Measurements from ENCODE around the gene SERPINB6.

GRCh38 chr6:2971420-2972218, at the start of gene SERPINB6:
- no peak for TF ChIP-seq CTCF (IDR thresholded peaks at IDR 0.05 in 8 of 11, conservative IDR thresholded peaks at IDR 0.05 in 3 of 11)
- no peak for TF ChIP-seq POLR2A (IDR thresholded peaks at IDR 0.05)
